Esophagus squamous epithelium (tissue), 5 donors: Measurements from ENCODE around the gene JAK3. TPM values are rescaled to one million over a fixed set of nuclear protein-coding genes. Genes with fewer than 3 reads are reported as not detected.
"Not testable (repeated sequence)": the region's sequence is repeated elsewhere in the genome, so short reads cannot be mapped to it uniquely, and the experiment has no call there.

ENCODE experiments used
- DNase-seq: peaks from one replicate; lab custom pipeline; 2025; lab: John Stamatoyannopoulos, UW
- H3K27ac ChIP-seq, 4 donors: fragments of 200-600 bp; sonication (generic); one replicate each; pipeline ENCODE4 v1.5.1; 2016 to 2019; ENCODE audit warnings: mild to moderate bottlenecking in 1 of 4
- H3K27me3 ChIP-seq, 4 donors: fragments of 200-600 bp; sonication (generic); 1 replicate in 3 of 4; 2 replicates in 1 of 4; pipeline versions ENCODE4 v1.5.1 to v1.6.0; 2017 to 2021; ENCODE audit warnings: antibody characterized with exemption in 1 of 4
- H3K36me3 ChIP-seq, 3 donors: fragments of 200-600 bp; sonication (generic); one replicate each; pipeline ENCODE4 v1.5.1; 2016 to 2019
- H3K4me1 ChIP-seq, 3 donors: fragments of 200-600 bp; sonication (generic); one replicate each; pipeline ENCODE4 v1.5.1; 2017 to 2019
- H3K4me3 ChIP-seq, 4 donors: fragments of 200-600 bp; sonication (generic); 1 replicate in 3 of 4; 2 replicates in 1 of 4; pipeline ENCODE4 v1.5.1; 2016 to 2019; ENCODE audit warnings: mild to moderate bottlenecking in 2 of 4, moderate library complexity in 1 of 4
- H3K9me3 ChIP-seq, 3 donors: fragments of 200-600 bp; sonication (generic); one replicate each; pipeline ENCODE4 v1.5.1; 2016 to 2019
- CTCF ChIP-seq, 6 experiments: fragments of 450-650 bp in 4 of 6; fragments of 200-600 bp in 2 of 6; sonication (generic) in 2 of 6; IDR thresholded peaks; one replicate each; pipeline ENCODE4 v1.5.1; 2016 to 2019; ENCODE audit warnings: antibody characterized with exemption in 6 of 6, mild to moderate bottlenecking in 4 of 6, moderate library complexity in 4 of 6
- POLR2A ChIP-seq, 4 donors: fragments of 450-650 bp; IDR thresholded peaks; one replicate each; pipeline ENCODE4 v1.6.1; 2017; ENCODE audit warnings: antibody characterized with exemption in 4 of 4, mild to moderate bottlenecking in 4 of 4, moderate library complexity in 3 of 4
- WGBS, 2 donors: methylation state at CpG; one replicate each; pipeline ENCODE4 v1.1.5; 2018; 5-methylcytosine and 5-hydroxymethylcytosine counted together
- intact Hi-C: fragments of 100-400 bp; cut with DNase I; formaldehyde crosslinking; loops from one replicate; pipeline ENCODE4 v1.15.0; 2022
- total RNA-seq, 4 donors: library from RNA; depleted of rRNA; stranded (reverse); fragments of >200 nt; gene quantifications; one replicate each; pipeline ENCODE4 v1.1.0, GENCODE V29; 2016
- donor health status: DM: yes; HTN: yes; CAD: no.

JAK3 gene
- total RNA-seq, 4 donors from 2014 or later = 0.87 to 6.5 (median 4.6) TPM

GRCh38 chr19:17806945-17807344 is 40.8 kb downstream of the JAK3 start:
- H3K9me3 ChIP-seq = no peaks in the 10 kb centered on the region
- H3K27me3 ChIP-seq = peaks cover 0 to 64% (median 0%) of the 10 kb centered on the region in 4 donors
- WGBS, 2 donors = 64 to 100% methylated on average over 1 to 2 of the region's 3 CpGs
- H3K4me1 ChIP-seq = peaks cover 0 to 4% (median 0%) of the 10 kb centered on the region in 3 donors
- H3K4me3 ChIP-seq = no peak overlapping the region
- H3K27ac ChIP-seq = no peak overlapping the region
- DNase-seq = no peak
- TF ChIP-seq CTCF (IDR thresholded peaks at IDR 0.05) (no peak), POLR2A (IDR thresholded peaks at IDR 0.05) (no peak)
- H3K36me3 ChIP-seq = peaks cover 0 to 5% (median 0%) of the 10 kb centered on the region in 3 donors
- intact Hi-C loops = no loop called here

GRCh38 chr19:17805427-17805826 is 42.4 kb downstream of the JAK3 start:
- Histone ChIP-seq H3K9me3 (no peaks in the 10 kb centered on the region), H3K27ac (no peak overlapping the region), H3K4me1 (peaks cover 0 to 4% (median 0%) of the 10 kb centered on the region in 3 donors), H3K36me3 (peaks cover 0 to 5% (median 0%) of the 10 kb centered on the region in 3 donors), H3K27me3 (peaks cover 0 to 66% (median 0%) of the 10 kb centered on the region in 4 donors), H3K4me3 (no peak overlapping the region)
- intact Hi-C loops = no loop called here
- WGBS, 2 donors = 88 to 93% methylated on average over 4 of the region's 4 CpGs
- no peak for TF ChIP-seq POLR2A (IDR thresholded peaks at IDR 0.05)
- no peak for TF ChIP-seq CTCF (IDR thresholded peaks at IDR 0.05)
- no peak for DNase-seq

GRCh38 chr19:17803264-17803896 is 44.4 kb downstream of the JAK3 start:
- Histone ChIP-seq H3K4me3 (no peak overlapping the region), H3K9me3 (no peaks in the 10 kb centered on the region), H3K27ac (no peak overlapping the region), H3K27me3 (peaks cover 0 to 73% (median 0%) of the 10 kb centered on the region in 4 donors), H3K4me1 (peaks cover 0 to 5% (median 0%) of the 10 kb centered on the region in 3 donors), H3K36me3 (peaks cover 0 to 5% (median 0%) of the 10 kb centered on the region in 3 donors)
- TF ChIP-seq POLR2A (IDR thresholded peaks at IDR 0.05) = no peak
- no peak for TF ChIP-seq CTCF (IDR thresholded peaks at IDR 0.05)
- DNase-seq = no peak
- intact Hi-C loops = no loop called here
- 35 to 62% methylated on average over 5 to 11 of the region's 14 CpGs for WGBS, 2 donors

GRCh38 chr19:17802137-17802858 is 45.5 kb downstream of the JAK3 start:
- peaks cover 0 to 73% (median 0%) of the 10 kb centered on the region in 4 donors for H3K27me3 ChIP-seq
- no peak for TF ChIP-seq POLR2A (IDR thresholded peaks at IDR 0.05)
- H3K9me3 ChIP-seq = no peaks in the 10 kb centered on the region
- no peaks in the 10 kb centered on the region for H3K36me3 ChIP-seq
- intact Hi-C loops = no loop called here
- 79 to 80% methylated on average over 9 to 12 of the region's 12 CpGs for WGBS, 2 donors
- no peak overlapping the region for H3K4me3 ChIP-seq
- H3K27ac ChIP-seq = no peak overlapping the region
- DNase-seq = no peak
- H3K4me1 ChIP-seq = peaks cover 0 to 16% (median 8%) of the 10 kb centered on the region in 3 donors

GRCh38 chr19:17798599-17798998 is 49.2 kb downstream of the JAK3 start:
- DNase-seq, intact Hi-C loops, H3K4me3 ChIP-seq, H3K9me3 ChIP-seq, H3K36me3 ChIP-seq: not testable (repeated sequence)
- WGBS, 2 donors = 89 to 94% methylated on average over 3 of the region's 3 CpGs
- Histone ChIP-seq H3K27ac (peak overlapping the region in 2 of 4 donors; percentile 46 to 70), H3K4me1 (peaks cover 0 to 46% (median 27%) of the 10 kb centered on the region in 3 donors), H3K27me3 (peaks cover 0 to 91% (median 13%) of the 10 kb centered on the region in 4 donors)
